ENCODE results near the gene NMNAT1. TPM values are rescaled to one million over a fixed set of nuclear protein-coding genes. Genes with fewer than 3 reads are reported as not detected.

NMNAT1 gene
- total RNA-seq, 1 experiment from 2014 or later, result 6.8 TPM

- peaks cover 42% of the 10 kb centered on the region for H3K79me2 ChIP-seq (ENCODE audit: low read length)
- no peaks in the 10 kb centered on the region for H3K36me3 ChIP-seq (ENCODE audit: insufficient read depth, low read length)
- peaks cover 16% of the 10 kb centered on the region for H3K4me1 ChIP-seq (ENCODE audit: low read length)
- DNase-seq, result peak; percentile 99
- no peaks in the 10 kb centered on the region for H3K9me3 ChIP-seq (ENCODE audit: low read length)
- H3K4me2 ChIP-seq (ENCODE audit: low read depth, low read length, poor library complexity, severe bottlenecking), result peak within 1 kb of the TSS; percentile 78
- no peaks in the 10 kb centered on the region for H4K20me1 ChIP-seq (ENCODE audit: insufficient read depth, low read depth, low read length)
- peak within 1 kb of the TSS; percentile 88 for H3K9ac ChIP-seq (ENCODE audit: low read length)
- no peaks in the 10 kb centered on the region for H3K27me3 ChIP-seq (ENCODE audit: low read length)
- H3K9me2 ChIP-seq (replicated peaks; ENCODE audit: insufficient read depth, low read length), result no peaks in the 10 kb centered on the region
- H3K27ac ChIP-seq (ENCODE audit: low read length), result peak within 1 kb of the TSS; percentile 24; the same call in 1 of the 2 replicates
- peak within 1 kb of the TSS; percentile 98 for H2AFZ ChIP-seq (ENCODE audit: low read length)
- peak within 1 kb of the TSS; percentile 85 for H3K4me3 ChIP-seq (ENCODE audit: low read length)
These were observed 89.5 kb downstream of the NMNAT1 start, which contains the start of gene UBE4B for GRCh38 chr1:10032590-10033358. Gene UBE4B, plus strand, starts transcription at chr1:10032958. Its CDS starts 713 bp downstream, at chr1:10033671.

GRCh38 chr1:10033359-10033845, 90.1 kb downstream of the NMNAT1 start:
- H3K9me3 ChIP-seq (ENCODE audit: low read length), result no peaks in the 10 kb centered on the region
- H3K36me3 ChIP-seq (ENCODE audit: insufficient read depth, low read length), result no peaks in the 10 kb centered on the region; the same call in 1 of the 2 replicates
- H3K4me1 ChIP-seq (ENCODE audit: low read length), result peaks cover 16% of the 10 kb centered on the region
- H3K27me3 ChIP-seq (ENCODE audit: low read length), result no peaks in the 10 kb centered on the region
- peak overlapping the region; percentile 78 for H3K4me2 ChIP-seq (ENCODE audit: low read depth, low read length, poor library complexity, severe bottlenecking)
- H3K4me3 ChIP-seq (ENCODE audit: low read length), result peak overlapping the region; percentile 85
- peak; percentile 63 for DNase-seq
- peak overlapping the region; percentile 24; the same call in 1 of the 2 replicates for H3K27ac ChIP-seq (ENCODE audit: low read length)
- peaks cover 48% of the 10 kb centered on the region for H3K79me2 ChIP-seq (ENCODE audit: low read length)
- peak overlapping the region; percentile 88 for H3K9ac ChIP-seq (ENCODE audit: low read length)
- no peaks in the 10 kb centered on the region for H3K9me2 ChIP-seq (replicated peaks; ENCODE audit: insufficient read depth, low read length)
- no peaks in the 10 kb centered on the region for H4K20me1 ChIP-seq (ENCODE audit: insufficient read depth, low read depth, low read length)
- H2AFZ ChIP-seq (ENCODE audit: low read length), result peak overlapping the region; percentile 57

Small RNA genes lying within 50 kb of the gene (small RNA-seq; reads per million reads assigned to genes)
- gene MIR5697, result not detected

Other genes with a start within 250 kb of the NMNAT1 start
- gene CLSTN1, start 119.5 kb upstream of the NMNAT1 start, total RNA-seq (2014; rRNA removed; shearing (Covaris generic); ENCODE audit: low replicate concordance), result 52.0 and 77.7 TPM in 2 replicates
- 4.2 and 11.9 TPM in 2 replicates for gene CTNNBIP1, start 33.2 kb upstream of the NMNAT1 start, total RNA-seq (2014; rRNA removed; shearing (Covaris generic); ENCODE audit: low replicate concordance)
- 28.8 and 32.9 TPM in 2 replicates for gene LZIC, start 84 bp upstream of the NMNAT1 start, total RNA-seq (2014; rRNA removed; shearing (Covaris generic); ENCODE audit: low replicate concordance)
- gene RBP7, start 53.8 kb downstream of the NMNAT1 start, total RNA-seq (2014; rRNA removed; shearing (Covaris generic); ENCODE audit: low replicate concordance), result not detected in 2 replicates
- 23.5 and 37.0 TPM in 2 replicates for gene UBE4B, start 89.5 kb downstream of the NMNAT1 start, total RNA-seq (2014; rRNA removed; shearing (Covaris generic); ENCODE audit: low replicate concordance)

Measured in Karpas-422 (cell line).